GM19035 (cell line): Measurements from ENCODE around the gene DYNC2LI1.

ENCODE experiments used
- ATAC-seq: cut with Tn5 transposase; IDR thresholded peaks from one replicate; pipeline ENCODE4 v1.9.1; 2021; ENCODE audit not compliant: unreplicated experiment

DYNC2LI1 gene

GRCh38 chr2:43762286-43762685 is 11.6 kb upstream of the DYNC2LI1 start:
- no peak for ATAC-seq

- no peak for ATAC-seq
Measured at GRCh38 chr2:43763091-43763490, 10.7 kb upstream of the DYNC2LI1 start.

GRCh38 chr2:43764086-43764705 is 9.6 kb upstream of the DYNC2LI1 start:
- no peak for ATAC-seq

- ATAC-seq = no peak
Measured at GRCh38 chr2:43766006-43766405, 7.8 kb upstream of the DYNC2LI1 start.

- no peak for ATAC-seq
Measured at GRCh38 chr2:43774617-43775016, 778 bp downstream of the DYNC2LI1 start.

GRCh38 chr2:43776324-43776723 is 2.5 kb downstream of the DYNC2LI1 start:
- no peak for ATAC-seq

- ATAC-seq = no peak
Measured at GRCh38 chr2:43777306-43777926, 3.6 kb downstream of the DYNC2LI1 start.

- no peak for ATAC-seq
Measured at GRCh38 chr2:43778233-43778632, 4.4 kb downstream of the DYNC2LI1 start.

- no peak for ATAC-seq
Measured at GRCh38 chr2:43787895-43788294, 14.1 kb downstream of the DYNC2LI1 start.

- ATAC-seq = no peak
Measured at GRCh38 chr2:43788646-43789045, 14.8 kb downstream of the DYNC2LI1 start.

- no peak for ATAC-seq
Measured at GRCh38 chr2:43790147-43790546, 16.3 kb downstream of the DYNC2LI1 start.

GRCh38 chr2:43791035-43791765 is 17.4 kb downstream of the DYNC2LI1 start:
- no peak for ATAC-seq

- no peak for ATAC-seq
Measured at GRCh38 chr2:43792653-43793052, 18.8 kb downstream of the DYNC2LI1 start.

- no peak for ATAC-seq
Measured at GRCh38 chr2:43794956-43795355, 21.1 kb downstream of the DYNC2LI1 start.

GRCh38 chr2:43796206-43796605 is 22.4 kb downstream of the DYNC2LI1 start:
- no peak for ATAC-seq

GRCh38 chr2:43798300-43798699 is 24.5 kb downstream of the DYNC2LI1 start:
- ATAC-seq = no peak

- ATAC-seq = no peak
Measured at GRCh38 chr2:43800894-43801293, 27.1 kb downstream of the DYNC2LI1 start.

GRCh38 chr2:43802135-43802534 is 28.3 kb downstream of the DYNC2LI1 start:
- ATAC-seq = no peak

GRCh38 chr2:43803113-43803512 is 29.3 kb downstream of the DYNC2LI1 start:
- ATAC-seq = no peak

GRCh38 chr2:43806719-43807031 is 32.8 kb downstream of the DYNC2LI1 start:
- no peak for ATAC-seq

- ATAC-seq = no peak
Measured at GRCh38 chr2:43810452-43810851, 36.6 kb downstream of the DYNC2LI1 start.

- ATAC-seq = no peak
Measured at GRCh38 chr2:43810888-43811287, 37.0 kb downstream of the DYNC2LI1 start.
